GM12874 (cell line): ENCODE measurements around the gene ELOA.

Experiments used
- TF ChIP-seq, protein P1 (sequence below): IDR thresholded peaks from 2 replicates; pipeline ENCODE4 v1.5.1; 2011; ENCODE audit warnings: low read depth, mild to moderate bottlenecking, control low read depth, low read length, moderate library complexity; ENCODE audit not compliant: insufficient read depth

The ELOA gene

DNA sequence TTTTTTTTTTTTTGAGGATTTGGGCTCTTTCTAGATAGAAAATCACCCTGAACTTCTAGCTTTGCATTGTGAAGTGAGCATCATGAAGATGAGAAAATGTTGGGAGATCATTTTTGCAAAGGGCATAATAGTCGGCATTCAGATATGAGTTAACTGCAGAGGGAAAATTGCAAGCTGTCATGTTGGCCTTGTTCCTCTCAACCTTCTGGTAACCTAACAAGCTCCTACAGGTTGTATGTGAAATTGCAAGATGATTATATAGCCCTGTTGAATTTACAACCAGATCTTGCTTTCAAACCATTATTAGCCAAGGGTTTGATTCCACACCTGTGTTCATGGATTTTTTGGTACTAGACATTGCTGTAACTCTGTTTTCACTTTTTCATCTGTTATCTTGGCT, 2.2 kb downstream of the ELOA start:
- TF ChIP-seq, protein P1, sequence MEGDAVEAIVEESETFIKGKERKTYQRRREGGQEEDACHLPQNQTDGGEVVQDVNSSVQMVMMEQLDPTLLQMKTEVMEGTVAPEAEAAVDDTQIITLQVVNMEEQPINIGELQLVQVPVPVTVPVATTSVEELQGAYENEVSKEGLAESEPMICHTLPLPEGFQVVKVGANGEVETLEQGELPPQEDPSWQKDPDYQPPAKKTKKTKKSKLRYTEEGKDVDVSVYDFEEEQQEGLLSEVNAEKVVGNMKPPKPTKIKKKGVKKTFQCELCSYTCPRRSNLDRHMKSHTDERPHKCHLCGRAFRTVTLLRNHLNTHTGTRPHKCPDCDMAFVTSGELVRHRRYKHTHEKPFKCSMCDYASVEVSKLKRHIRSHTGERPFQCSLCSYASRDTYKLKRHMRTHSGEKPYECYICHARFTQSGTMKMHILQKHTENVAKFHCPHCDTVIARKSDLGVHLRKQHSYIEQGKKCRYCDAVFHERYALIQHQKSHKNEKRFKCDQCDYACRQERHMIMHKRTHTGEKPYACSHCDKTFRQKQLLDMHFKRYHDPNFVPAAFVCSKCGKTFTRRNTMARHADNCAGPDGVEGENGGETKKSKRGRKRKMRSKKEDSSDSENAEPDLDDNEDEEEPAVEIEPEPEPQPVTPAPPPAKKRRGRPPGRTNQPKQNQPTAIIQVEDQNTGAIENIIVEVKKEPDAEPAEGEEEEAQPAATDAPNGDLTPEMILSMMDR: peak; percentile 42

DNA sequence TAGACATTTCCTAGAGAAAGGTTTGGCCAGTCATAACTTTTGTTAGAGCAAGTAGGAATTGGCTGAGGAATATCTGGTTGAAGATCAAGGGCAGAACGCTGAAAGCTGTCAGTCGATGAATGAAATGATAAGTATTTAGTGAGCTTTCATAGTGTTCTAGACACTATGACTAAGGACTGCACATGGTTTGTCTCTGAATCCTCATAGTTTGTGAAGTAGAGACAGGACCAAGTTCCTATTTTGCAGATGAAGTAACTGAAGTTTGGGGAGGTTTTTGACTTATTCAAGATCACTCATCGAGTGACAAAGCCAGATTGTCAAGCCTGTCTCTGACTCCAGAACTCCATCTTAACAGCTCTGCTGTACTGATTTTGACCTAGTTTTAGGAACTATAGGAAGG, 4.7 kb downstream of the ELOA start:
- TF ChIP-seq, protein P1: no peak

GRCh38 chr1:23751050-23751814, 8.0 kb downstream of the ELOA start:
- TF ChIP-seq, protein P1: peak; percentile 82

DNA sequence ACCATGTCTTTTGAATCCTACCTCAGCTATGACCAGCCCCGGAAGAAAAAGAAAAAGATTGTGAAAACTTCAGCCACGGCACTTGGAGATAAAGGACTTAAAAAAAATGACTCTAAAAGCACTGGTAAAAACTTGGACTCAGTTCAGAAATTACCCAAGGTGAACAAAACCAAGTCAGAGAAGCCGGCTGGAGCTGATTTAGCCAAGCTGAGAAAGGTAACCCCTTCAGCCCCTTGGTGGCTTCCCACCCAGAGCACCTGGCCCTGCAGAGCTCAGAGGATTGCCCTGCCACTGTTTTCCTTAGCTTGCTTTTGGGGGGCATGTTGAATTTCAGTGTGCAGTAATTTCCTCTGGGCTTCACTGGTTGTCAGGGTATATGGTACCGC, 8.5 kb downstream of the ELOA start:
- TF ChIP-seq, protein P1: no peak

DNA sequence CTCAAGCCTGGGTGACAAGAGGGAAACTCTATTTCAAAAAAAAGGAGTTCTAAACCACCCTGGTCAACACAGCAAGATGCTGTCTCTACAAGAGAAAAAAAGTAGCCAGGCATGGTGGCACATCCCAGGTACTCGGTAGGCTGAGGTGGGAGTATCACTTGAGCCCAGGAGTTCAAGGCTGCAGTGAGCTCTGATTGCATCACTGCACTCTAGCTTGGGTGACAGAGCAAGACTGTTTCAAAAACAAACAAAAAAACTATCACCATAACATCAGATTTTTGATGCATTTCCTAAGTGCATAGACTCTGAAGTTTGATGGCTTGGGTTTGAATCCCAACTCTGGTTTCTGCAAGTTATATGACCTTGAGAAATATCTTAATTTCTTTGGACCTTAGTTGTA, 9.6 kb downstream of the ELOA start:
- TF ChIP-seq, protein P1: no peak

- TF ChIP-seq, protein P1: no peak
Measured at GRCh38 chr1:23756676-23757075, 13.4 kb downstream of the ELOA start.

DNA sequence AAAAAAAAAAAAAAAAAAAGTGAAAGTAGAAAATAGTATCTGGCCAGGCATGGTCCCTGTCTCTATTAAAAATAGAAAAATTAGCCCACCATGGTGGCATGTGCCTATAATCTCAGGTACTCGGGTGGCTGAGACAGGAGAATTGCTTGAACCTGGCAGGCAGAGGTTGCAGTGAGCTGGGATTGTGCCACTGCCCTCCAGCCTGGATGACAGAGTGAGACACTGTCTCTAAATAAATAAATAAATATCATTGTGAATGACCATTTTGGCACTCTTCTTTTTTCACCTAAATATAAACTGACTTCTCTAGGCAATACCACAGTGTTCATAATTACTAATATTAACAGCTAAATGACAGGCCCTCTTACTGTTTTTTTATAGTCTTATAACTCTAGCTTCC, 14.5 kb downstream of the ELOA start:
- TF ChIP-seq, protein P1: no peak

DNA sequence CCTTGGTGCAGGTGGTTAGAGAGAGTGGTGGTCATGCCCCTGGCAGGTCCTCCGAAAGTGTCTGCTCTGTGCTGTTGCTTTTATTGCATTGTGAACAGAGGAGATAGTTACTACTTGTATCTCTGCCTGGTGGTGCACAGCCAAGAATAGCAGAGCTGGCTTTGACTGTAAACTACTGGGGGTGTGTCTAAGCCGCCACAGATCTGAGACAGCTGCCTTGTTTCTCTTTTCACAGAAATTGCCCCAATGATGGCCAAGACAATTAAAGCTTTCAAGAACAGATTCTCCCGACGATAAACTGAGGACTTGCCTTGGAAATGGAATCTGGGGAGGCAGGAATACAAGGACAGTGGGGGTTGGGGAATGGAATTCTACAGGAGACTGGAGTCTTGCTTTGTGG, 16.0 kb downstream of the ELOA start:
- TF ChIP-seq, protein P1: no peak
